HG02798 (cell line): ENCODE measurements around the gene NOXRED1.
"Not testable (repeated sequence)": the region's sequence is repeated elsewhere in the genome, so short reads cannot be mapped to it uniquely, and the experiment has no call there.

Experiments
- ATAC-seq: cut with Tn5 transposase; IDR thresholded peaks from one replicate; pipeline ENCODE4 v1.9.1; 2021; ENCODE audit warnings: mild to moderate bottlenecking; ENCODE audit not compliant: unreplicated experiment, poor library complexity

Gene NOXRED1

GRCh38 chr14:77423423-77423822 lies at the start of gene NOXRED1:
Gene NOXRED1 (minus strand): TSS chr14:77423523. CDS start chr14:77422889, 634 bp downstream.
- ATAC-seq: no peak

- no peak for ATAC-seq
Measured at GRCh38 chr14:77470224-77470870, 47.0 kb upstream of the NOXRED1 start.

GRCh38 chr14:77469539-77469938 lies 46.2 kb upstream of the NOXRED1 start:
- no peak for ATAC-seq

- no peak for ATAC-seq
Measured at GRCh38 chr14:77469067-77469505, 45.8 kb upstream of the NOXRED1 start.

- no peak for ATAC-seq
Measured at GRCh38 chr14:77467801-77468200, 44.5 kb upstream of the NOXRED1 start.

- no peak for ATAC-seq
Measured at GRCh38 chr14:77459072-77459723, 35.9 kb upstream of the NOXRED1 start.

GRCh38 chr14:77458249-77458950 lies 35.1 kb upstream of the NOXRED1 start:
- ATAC-seq: peak; percentile 19

- ATAC-seq: peak; percentile 93
Measured at GRCh38 chr14:77457522-77458248, 34.4 kb upstream of the NOXRED1 start, which contains the start of the genes AHSA1 and VIPAS39. Gene AHSA1 (plus strand): TSS chr14:77458093. CDS start chr14:77458190, 97 bp downstream. Gene VIPAS39 (minus strand): TSS chr14:77457601. CDS start chr14:77454102, 3,499 bp downstream.

GRCh38 chr14:77457115-77457521 lies 33.8 kb upstream of the NOXRED1 start:
- no peak for ATAC-seq

GRCh38 chr14:77455966-77456640 lies 32.8 kb upstream of the NOXRED1 start:
- no peak for ATAC-seq

GRCh38 chr14:77442196-77442595 lies 18.9 kb upstream of the NOXRED1 start:
- no peak for ATAC-seq

- no peak for ATAC-seq
Measured at GRCh38 chr14:77439861-77440260, 16.5 kb upstream of the NOXRED1 start.

- no peak for ATAC-seq
Measured at GRCh38 chr14:77438596-77438995, 15.3 kb upstream of the NOXRED1 start.

- ATAC-seq: no peak
Measured at GRCh38 chr14:77436042-77436441, 12.7 kb upstream of the NOXRED1 start.

GRCh38 chr14:77426396-77426795 lies 3.1 kb upstream of the NOXRED1 start:
- no peak for ATAC-seq

GRCh38 chr14:77424862-77425261 lies 1.5 kb upstream of the NOXRED1 start:
- ATAC-seq: no peak

- no peak for ATAC-seq
Measured at GRCh38 chr14:77421201-77421600, 2.1 kb downstream of the NOXRED1 start.

- ATAC-seq: no peak
Measured at GRCh38 chr14:77416836-77417235, 6.5 kb downstream of the NOXRED1 start.

GRCh38 chr14:77416098-77416497 lies 7.2 kb downstream of the NOXRED1 start:
- not testable (repeated sequence) for ATAC-seq
